SK-N-MC (cell line): ENCODE measurements around the gene IGF1R.

ENCODE experiments used
- DNase-seq: peaks from one replicate; pipeline ENCODE4 v3.0.0-alpha.2; 2011; ENCODE audit warnings: low read depth, low spot score
- H3K27ac ChIP-seq: fragments of 200-600 bp; sonication (generic); 2 replicates; pipeline ENCODE4 v1.5.1; 2016; ENCODE audit warnings: mixed run types
- H3K36me3 ChIP-seq: fragments of 200-600 bp; sonication (generic); 2 replicates; pipeline ENCODE4 v1.6.1; 2017; ENCODE audit warnings: antibody characterized with exemption, low read length, mixed read lengths; ENCODE audit not compliant: insufficient read depth
- H3K4me3 ChIP-seq: fragments of 200-600 bp; sonication (generic); 2 replicates; pipeline ENCODE4 v1.5.1; 2016
- H3K9ac ChIP-seq: fragments of 200-600 bp; sonication (generic); 2 replicates; pipeline ENCODE4 v1.8.0; 2017; ENCODE audit warnings: mixed run types, mixed read lengths; ENCODE audit not compliant: insufficient read length
- H3K9me3 ChIP-seq: fragments of 200-600 bp; sonication (generic); 2 replicates; pipeline ENCODE4 v1.6.1; 2017; ENCODE audit warnings: low read depth, mild to moderate bottlenecking, antibody characterized with exemption, low read length, moderate library complexity, mixed read lengths
- EZH2 ChIP-seq: fragments of 200-600 bp; sonication (generic); IDR thresholded peaks from one replicate; pipeline ENCODE4 v1.6.1; 2017; ENCODE audit warnings: antibody characterized with exemption
- FOXP2 ChIP-seq: optimal IDR thresholded peaks from 2 replicates; pipeline ENCODE3; 2011; ENCODE audit warnings: mild to moderate bottlenecking, moderate library complexity; ENCODE audit not compliant: insufficient read depth; ENCODE audit errors: extremely low read length, control extremely low read depth
- POLR2AphosphoS5 ChIP-seq: IDR thresholded peaks from 2 replicates; pipeline ENCODE4 v1.6.1; 2012; ENCODE audit warnings: mild to moderate bottlenecking, low read depth, low read length, borderline replicate concordance

The IGF1R gene

DNA sequence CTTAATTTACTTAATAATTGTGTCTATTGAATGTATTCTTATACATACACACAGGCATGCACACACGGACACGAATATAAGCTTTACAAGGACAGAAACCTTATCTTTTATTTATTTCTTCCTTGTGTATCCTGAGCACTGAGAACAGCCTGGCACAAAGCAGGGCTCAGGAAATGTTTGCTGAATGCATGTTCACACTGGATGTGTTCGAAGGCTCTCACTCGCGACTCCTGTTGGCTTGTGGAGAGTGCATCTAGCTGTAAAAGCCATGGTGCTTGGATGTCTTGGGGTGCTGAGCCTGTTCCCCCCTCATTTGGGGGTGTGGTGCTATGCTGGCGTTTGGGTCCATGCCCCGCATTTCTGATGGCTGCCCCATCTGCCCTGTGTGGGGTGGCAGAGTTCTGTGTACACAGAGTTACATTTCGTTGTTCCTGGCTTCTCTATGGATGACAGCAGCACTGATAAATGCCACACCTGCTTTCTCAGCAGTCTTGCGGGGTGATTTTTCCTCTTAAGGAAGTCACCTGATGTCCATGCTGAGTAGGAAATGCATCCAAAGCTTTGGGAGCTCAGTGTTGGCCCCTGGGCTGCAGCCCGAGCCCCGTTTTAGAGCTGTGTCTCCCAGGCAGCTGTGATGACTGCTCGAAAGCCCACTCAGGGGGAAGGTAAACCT, 148.5 kb downstream of the IGF1R start:
- Histone ChIP-seq H3K27ac (no peak overlapping the region), H3K4me3 (no peak overlapping the region), H3K9me3 (no peaks in the 10 kb centered on the region), H3K9ac (no peak overlapping the region), H3K36me3 (no peaks in the 10 kb centered on the region)
- TF ChIP-seq FOXP2, result no peak
- TF ChIP-seq POLR2AphosphoS5, result no peak
- TF ChIP-seq EZH2, result no peak
- no peak for DNase-seq

DNA sequence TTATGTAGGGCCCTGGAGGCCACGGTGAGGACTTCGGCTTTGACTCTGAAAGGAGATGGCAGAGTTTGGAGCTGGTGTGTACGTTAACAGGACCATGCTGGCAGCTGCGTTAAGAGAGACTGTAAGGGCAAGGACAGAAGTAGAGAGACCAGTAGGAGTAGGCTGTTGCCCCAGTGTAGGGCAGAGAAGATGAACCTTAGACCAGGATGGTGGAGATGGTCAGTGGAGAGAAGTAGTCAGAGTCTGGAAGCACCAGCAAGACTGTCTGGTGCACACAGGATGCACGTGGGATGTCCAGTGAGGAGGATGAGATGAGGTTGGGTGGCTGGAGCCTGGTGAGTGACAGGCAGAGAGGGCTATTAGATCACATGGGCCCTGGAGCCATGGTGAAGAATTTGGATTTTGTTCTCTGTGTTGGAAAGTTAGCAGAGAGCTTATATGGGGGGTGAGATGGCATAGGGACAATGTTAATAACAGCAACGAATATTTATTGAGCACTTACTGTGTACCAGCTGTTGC, 150.1 kb downstream of the IGF1R start:
- Histone ChIP-seq H3K27ac (peak overlapping the region; percentile 98), H3K9ac (no peak overlapping the region), H3K9me3 (no peaks in the 10 kb centered on the region), H3K36me3 (no peaks in the 10 kb centered on the region), H3K4me3 (peak overlapping the region; percentile 82)
- no peak for DNase-seq
- TF ChIP-seq EZH2 (no peak), POLR2AphosphoS5 (no peak), FOXP2 (no peak)

DNA sequence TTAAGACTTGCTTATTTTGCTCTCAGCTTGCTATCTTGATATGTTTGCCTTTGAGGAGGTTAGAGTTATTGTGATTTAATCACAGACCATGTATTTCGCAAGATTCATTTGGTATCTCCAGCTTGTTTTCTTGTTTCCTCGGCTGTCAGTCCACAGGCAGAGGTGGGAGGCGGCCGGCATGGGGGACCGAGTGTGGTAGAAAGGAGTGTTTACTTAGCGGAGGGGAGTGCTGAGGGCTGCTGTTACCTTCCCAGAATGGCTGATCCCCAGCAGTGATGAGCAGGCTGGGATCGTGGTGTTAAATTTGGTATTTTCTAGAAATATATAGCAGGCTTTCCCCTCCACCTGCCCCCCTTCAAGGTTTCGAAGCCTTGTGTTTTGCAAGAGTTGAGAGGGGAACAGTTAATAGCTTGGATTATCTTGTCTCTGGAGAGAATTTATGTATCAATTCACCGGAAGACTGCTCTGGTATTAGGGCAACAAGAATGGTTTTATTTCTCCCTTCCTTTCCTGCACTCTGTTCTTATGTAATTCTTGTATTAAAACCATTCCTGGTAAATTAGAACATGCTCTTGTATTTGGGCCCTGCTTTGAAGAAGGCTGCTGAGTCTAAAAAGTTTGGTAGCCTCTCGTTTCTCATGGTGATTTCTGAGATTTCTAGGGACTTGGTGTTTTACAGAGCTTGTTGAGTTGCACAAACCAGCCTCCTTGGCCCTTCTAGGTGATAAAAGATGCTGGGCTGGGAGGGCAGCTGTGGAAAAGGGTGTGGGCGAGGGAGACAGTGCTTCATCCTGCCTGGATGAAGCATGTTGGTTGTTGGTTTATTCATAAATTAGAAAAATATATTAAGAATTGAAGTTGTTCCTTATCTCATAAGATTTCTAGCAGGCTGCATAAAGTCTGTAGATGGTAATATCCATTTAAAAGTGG, 151.4 kb downstream of the IGF1R start:
- DNase-seq, result peak; percentile 87

DNA sequence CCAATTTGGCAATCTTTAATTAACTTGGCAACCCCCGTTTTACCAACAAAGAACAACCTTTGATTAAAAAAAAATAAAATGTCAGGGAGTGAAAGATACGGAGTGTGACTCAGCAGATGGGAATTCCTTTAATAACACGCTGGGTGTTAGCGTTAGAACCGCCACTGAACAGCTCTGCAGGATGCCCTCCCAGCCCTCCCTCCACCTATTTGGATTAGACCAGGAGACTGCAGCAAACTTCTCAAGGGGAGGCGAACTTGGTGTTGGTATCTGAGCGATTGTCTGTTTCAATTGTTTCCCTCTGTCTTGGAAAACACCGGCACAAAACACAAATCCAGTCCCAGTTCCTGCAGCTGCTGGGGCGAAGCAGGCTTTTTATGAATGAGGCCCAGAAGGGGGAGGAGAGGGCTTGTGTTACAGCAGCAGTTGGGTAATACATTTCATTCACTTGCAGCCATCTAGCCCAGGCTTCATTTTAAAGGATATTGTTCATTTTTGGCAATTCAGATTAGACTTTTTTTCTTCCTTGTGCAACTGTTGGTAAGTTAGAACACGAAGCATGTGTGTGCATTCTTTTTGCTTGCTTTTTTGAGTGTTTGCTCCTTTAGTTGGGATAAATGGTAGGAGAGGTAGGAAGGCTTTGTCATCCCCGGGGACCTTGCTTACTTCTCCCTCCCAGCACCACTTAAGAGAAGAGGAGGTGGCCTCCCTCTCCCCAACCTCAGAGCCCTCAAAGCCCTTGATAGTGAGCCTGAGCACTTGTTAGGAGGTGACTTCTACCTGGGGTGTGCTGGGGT, 152.3 kb downstream of the IGF1R start:
- H3K4me3 ChIP-seq, result peak overlapping the region; percentile 82
- no peaks in the 10 kb centered on the region for H3K9me3 ChIP-seq
- H3K9ac ChIP-seq, result peak overlapping the region; percentile 46
- peak overlapping the region; percentile 98 for H3K27ac ChIP-seq
- H3K36me3 ChIP-seq, result no peaks in the 10 kb centered on the region
- peak; percentile 29; the same call in 1 of the 2 replicates for TF ChIP-seq POLR2AphosphoS5
- no peak for TF ChIP-seq EZH2
- TF ChIP-seq FOXP2, result no peak
- peak; percentile 56 for DNase-seq

More for the DNA sequence above, 151.4 kb downstream of the IGF1R start:
- peak overlapping the region; percentile 82 for H3K4me3 ChIP-seq
- H3K27ac ChIP-seq, result peak overlapping the region; percentile 98
- H3K9me3 ChIP-seq, result no peaks in the 10 kb centered on the region
- H3K36me3 ChIP-seq, result no peaks in the 10 kb centered on the region
- H3K9ac ChIP-seq, result peak overlapping the region; percentile 27
- peak; percentile 41; the same call in 1 of the 2 replicates for TF ChIP-seq POLR2AphosphoS5
- no peak for TF ChIP-seq FOXP2

DNA sequence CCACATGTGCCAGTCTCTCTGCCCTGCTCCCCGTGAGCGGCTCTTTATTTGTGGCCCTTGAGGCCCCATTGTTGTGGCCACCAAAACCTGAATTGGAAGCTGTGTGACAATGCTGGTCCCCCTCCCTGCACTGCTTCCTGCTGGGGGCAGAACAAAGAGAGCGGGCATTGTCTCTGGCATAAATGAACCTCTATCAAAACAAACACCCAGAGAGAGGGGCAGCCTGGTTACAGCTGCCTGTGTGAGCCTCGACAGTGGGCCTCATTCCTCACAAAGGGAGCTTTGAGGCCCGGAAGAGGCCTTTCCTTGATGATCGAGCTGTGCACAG, 152.9 kb downstream of the IGF1R start:
- peak overlapping the region; percentile 46 for H3K9ac ChIP-seq
- no peak for TF ChIP-seq FOXP2
- no peak for TF ChIP-seq EZH2
- no peak for TF ChIP-seq POLR2AphosphoS5
- no peaks in the 10 kb centered on the region for H3K36me3 ChIP-seq
- no peak for DNase-seq
- peak overlapping the region; percentile 82 for H3K4me3 ChIP-seq
- peak overlapping the region; percentile 98 for H3K27ac ChIP-seq
- H3K9me3 ChIP-seq, result no peaks in the 10 kb centered on the region

DNA sequence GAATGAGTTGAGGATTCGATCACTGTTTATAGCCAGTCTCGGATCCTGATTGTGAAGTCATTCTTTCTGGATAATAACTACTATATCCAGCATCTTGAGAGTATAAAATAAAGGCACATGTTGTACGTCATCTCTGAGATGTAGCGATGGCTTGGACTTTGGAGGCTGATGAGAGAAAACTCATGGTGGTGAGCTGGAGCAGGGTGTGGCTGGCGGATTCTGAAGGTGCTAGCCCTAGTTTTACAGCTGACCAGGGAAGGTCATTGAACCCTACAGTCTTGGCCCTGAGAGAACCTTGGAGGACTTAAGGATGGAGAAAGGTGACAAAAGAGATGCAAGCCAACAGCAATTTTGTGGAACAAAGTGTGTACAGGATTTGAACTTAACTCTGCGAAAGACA, 153.8 kb downstream of the IGF1R start:
- no peak overlapping the region for H3K27ac ChIP-seq
- no peaks in the 10 kb centered on the region for H3K9me3 ChIP-seq
- no peak overlapping the region for H3K9ac ChIP-seq
- H3K4me3 ChIP-seq, result no peak overlapping the region
- H3K36me3 ChIP-seq, result no peaks in the 10 kb centered on the region
- TF ChIP-seq POLR2AphosphoS5, result no peak
- no peak for TF ChIP-seq FOXP2
- no peak for DNase-seq

DNA sequence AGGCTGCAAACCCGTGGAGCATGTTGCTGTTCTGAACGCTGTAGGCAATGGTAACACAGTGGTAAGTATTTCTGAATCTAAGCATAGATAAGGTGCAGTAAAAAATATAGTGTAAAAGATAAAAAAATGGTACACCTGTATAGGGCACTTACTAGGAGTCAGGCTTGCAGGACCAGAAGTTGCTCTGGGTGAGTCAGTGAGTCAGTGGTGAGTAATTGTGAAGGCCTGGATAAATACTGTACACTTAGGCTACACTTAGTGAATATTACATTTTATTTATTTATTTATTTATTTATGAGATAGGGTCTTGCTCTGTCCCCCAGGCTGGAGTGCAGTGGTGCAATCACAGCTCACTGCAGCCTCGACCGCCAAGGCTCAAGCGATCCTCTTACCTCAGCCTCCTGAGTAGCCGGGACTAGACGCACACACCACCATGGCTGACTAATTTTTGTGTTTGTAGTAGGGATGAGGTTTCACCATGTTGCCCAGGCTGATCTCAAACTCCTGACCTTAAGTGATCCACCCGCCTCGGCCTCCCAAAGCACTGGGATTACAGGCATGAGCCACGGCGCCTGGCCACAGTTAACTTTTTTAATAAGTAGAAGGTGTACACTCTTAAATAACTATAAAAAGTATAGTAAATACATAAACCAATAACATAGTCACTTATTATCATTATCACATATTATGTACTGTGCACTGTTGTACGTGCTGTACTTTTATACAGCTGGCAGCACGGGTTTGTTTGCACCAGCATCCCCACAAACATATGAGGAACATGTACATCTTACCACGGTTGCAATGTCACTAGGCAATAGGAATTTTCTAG, 155.1 kb downstream of the IGF1R start:
- no peak for TF ChIP-seq FOXP2
- TF ChIP-seq EZH2, result no peak
- no peak for TF ChIP-seq POLR2AphosphoS5
- no peaks in the 10 kb centered on the region for H3K9me3 ChIP-seq
- no peak for DNase-seq
- no peak overlapping the region for H3K4me3 ChIP-seq
- H3K27ac ChIP-seq, result no peak overlapping the region
- H3K36me3 ChIP-seq, result no peaks in the 10 kb centered on the region
- H3K9ac ChIP-seq, result no peak overlapping the region
